MM.1S (cell line): Measurements from ENCODE around the gene SEC61B.

Source experiments
- EZH2 ChIP-seq: fragments of 300-600 bp; sonication (generic); optimal IDR thresholded peaks from 2 replicates; pipeline ENCODE3; 2017; ENCODE audit warnings: low read depth, mild to moderate bottlenecking, antibody characterized with exemption, low read length, mixed read lengths
- EZH2phosphoT487 ChIP-seq: fragments of 300-600 bp; sonication (generic); IDR thresholded peaks from 2 replicates; pipeline ENCODE4 v1.6.1; 2018; ENCODE audit warnings: antibody characterized with exemption, low read length
- TF ChIP-seq, protein P1 (sequence below): fragments of 300-600 bp; sonication (generic); IDR thresholded peaks from 2 replicates; pipeline ENCODE4 v1.5.1; 2016; ENCODE audit warnings: antibody characterized with exemption, low read length, mixed read lengths

- TF ChIP-seq, protein P1, sequence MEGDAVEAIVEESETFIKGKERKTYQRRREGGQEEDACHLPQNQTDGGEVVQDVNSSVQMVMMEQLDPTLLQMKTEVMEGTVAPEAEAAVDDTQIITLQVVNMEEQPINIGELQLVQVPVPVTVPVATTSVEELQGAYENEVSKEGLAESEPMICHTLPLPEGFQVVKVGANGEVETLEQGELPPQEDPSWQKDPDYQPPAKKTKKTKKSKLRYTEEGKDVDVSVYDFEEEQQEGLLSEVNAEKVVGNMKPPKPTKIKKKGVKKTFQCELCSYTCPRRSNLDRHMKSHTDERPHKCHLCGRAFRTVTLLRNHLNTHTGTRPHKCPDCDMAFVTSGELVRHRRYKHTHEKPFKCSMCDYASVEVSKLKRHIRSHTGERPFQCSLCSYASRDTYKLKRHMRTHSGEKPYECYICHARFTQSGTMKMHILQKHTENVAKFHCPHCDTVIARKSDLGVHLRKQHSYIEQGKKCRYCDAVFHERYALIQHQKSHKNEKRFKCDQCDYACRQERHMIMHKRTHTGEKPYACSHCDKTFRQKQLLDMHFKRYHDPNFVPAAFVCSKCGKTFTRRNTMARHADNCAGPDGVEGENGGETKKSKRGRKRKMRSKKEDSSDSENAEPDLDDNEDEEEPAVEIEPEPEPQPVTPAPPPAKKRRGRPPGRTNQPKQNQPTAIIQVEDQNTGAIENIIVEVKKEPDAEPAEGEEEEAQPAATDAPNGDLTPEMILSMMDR: no peak
- no peak for TF ChIP-seq EZH2
- no peak for TF ChIP-seq EZH2phosphoT487
Observed at GRCh38 chr9:99253134-99253533, 31.1 kb downstream of the SEC61B start.
